ENCODE results near the gene PRKAR2A. TPM values are rescaled to one million over a fixed set of nuclear protein-coding genes. Genes with fewer than 3 reads are reported as not detected.

The PRKAR2A gene
- total RNA-seq, 2 donors from 2014 or later = 49.6 to 69.6 TPM

- peak; percentile 69 for DNase-seq (ENCODE audit: low spot score)
- intact Hi-C loops (cut with DNase I) = no loop called here
Observed at GRCh38 chr3:48708481-48708889, 139.2 kb downstream of the PRKAR2A start.

- intact Hi-C loops (cut with DNase I) = no loop called here
- peak; percentile 5 for DNase-seq (ENCODE audit: low spot score)
Observed at GRCh38 chr3:48707157-48707556, 140.5 kb downstream of the PRKAR2A start.

DNA sequence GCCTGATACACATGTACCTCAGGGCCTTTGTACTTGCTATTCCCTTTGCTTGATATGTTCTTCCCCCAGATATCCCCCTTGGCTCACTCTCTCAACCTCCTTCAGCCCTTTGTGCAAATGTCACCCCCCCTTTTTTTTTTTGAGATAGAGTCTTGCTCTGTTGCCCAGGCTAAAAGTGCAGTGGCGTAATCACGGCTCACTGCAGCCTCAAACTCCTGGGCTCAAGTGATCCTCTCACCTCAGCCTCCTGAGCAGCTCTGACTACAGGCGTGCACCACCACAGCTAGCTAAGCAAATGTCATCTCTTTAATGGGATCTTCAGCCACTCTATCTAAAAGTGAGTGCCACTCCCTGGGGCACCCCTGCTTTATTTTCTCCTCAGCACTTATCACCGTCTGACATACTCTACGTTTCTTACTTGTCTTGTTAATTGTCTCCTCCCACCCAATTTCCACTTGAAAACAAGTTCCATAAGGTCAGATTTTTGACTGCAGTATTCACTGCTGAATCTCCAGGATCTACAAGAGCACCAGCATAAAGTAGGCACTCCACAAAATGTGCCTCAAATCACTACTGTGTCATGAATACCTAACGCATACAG is 145.3 kb downstream of the PRKAR2A start:
- intact Hi-C loops (cut with DNase I) = no loop called here
- peak; percentile 5 for DNase-seq (ENCODE audit: low spot score)

DNA sequence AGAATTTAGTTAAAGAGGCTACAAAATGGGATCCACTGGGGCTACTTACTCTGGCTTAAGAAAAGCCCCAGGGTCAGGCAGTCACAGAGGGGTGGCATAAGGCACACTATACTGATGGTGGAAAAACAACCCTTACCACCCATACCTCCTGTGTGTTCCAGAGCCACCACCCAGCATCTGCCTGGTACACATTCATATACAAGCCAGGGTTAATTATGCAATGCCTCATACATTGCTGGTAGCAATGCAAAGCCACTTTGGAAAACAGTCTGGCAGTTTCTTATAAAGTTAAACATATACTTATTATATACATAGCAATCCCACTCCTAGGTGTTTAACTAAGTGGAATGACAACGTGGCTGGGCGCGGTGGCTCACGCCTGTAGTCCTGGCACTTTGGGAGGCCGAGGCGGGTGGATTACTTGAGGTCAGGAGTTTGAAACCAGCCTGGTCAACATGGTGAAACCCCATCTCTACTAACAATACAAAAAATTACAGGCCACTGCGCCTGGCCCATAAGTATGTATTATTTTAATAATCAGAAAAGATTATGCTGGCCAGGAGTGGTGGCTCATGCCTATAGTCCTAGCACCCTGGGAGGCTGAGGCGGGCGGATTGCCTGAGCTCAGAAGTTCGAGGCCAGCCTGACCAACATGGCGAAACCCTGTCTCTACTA is 146.8 kb downstream of the PRKAR2A start:
- intact Hi-C loops (cut with DNase I) = no loop called here
- peak; percentile 58 for DNase-seq (ENCODE audit: low spot score)

- intact Hi-C loops (cut with DNase I) = no loop called here
- DNase-seq (ENCODE audit: low spot score) = peak; percentile 53
Observed at GRCh38 chr3:48698891-48699290, 148.8 kb downstream of the PRKAR2A start.

GRCh38 chr3:48697952-48698351 is 149.7 kb downstream of the PRKAR2A start:
- DNase-seq (ENCODE audit: low spot score) = peak; percentile 1
- intact Hi-C loops (cut with DNase I) = no loop called here

GRCh38 chr3:48696601-48697000 is 151.1 kb downstream of the PRKAR2A start:
- intact Hi-C loops (cut with DNase I) = no loop called here
- DNase-seq (ENCODE audit: low spot score) = no peak

Other genes with a start within 250 kb of the PRKAR2A start
- gene UQCRC1, start 238.2 kb downstream of the PRKAR2A start, total RNA-seq = 100 to 1,000 TPM; 134 to 135 TPM
- gene TMEM89, start 226.1 kb downstream of the PRKAR2A start, total RNA-seq = not detected
- 10 to 100 TPM in 1 of 2 donors, 1 to 10 TPM in 1; 7.0 to 11.7 TPM for gene SLC26A6, start 212.4 kb downstream of the PRKAR2A start, total RNA-seq
- gene CELSR3, start 185.0 kb downstream of the PRKAR2A start, total RNA-seq = under 1 TPM; 0.65 to 0.67 TPM
- gene NCKIPSD, start 162.0 kb downstream of the PRKAR2A start, total RNA-seq = 10 to 100 TPM; 14.0 to 19.8 TPM
- gene IP6K2, start 130.7 kb downstream of the PRKAR2A start, total RNA-seq = 10 to 100 TPM; 24.6 to 33.1 TPM
- gene SLC25A20, start 51.0 kb upstream of the PRKAR2A start, total RNA-seq = 10 to 100 TPM; 10.8 to 19.5 TPM
- gene ARIH2, start 71.0 kb upstream of the PRKAR2A start, total RNA-seq = 10 to 100 TPM; 59.2 to 84.6 TPM
- gene P4HTM, start 142.4 kb upstream of the PRKAR2A start, total RNA-seq = 10 to 100 TPM; 16.4 to 26.1 TPM
- 10 to 100 TPM; 72.9 to 95.5 TPM for gene WDR6, start 159.5 kb upstream of the PRKAR2A start, total RNA-seq
- 10 to 100 TPM in 1 of 2 donors, 1 to 10 TPM in 1; 9.8 to 12.1 TPM for gene DALRD3, start 170.7 kb upstream of the PRKAR2A start, total RNA-seq
- 10 to 100 TPM; 57.8 to 62.0 TPM for gene NDUFAF3, start 174.2 kb upstream of the PRKAR2A start, total RNA-seq
- gene IMPDH2, start 181.5 kb upstream of the PRKAR2A start, total RNA-seq = 100 to 1,000 TPM in 1 of 2 donors, 10 to 100 TPM in 1; 96.4 to 112 TPM
- 10 to 100 TPM; 73.4 to 93.2 TPM for gene QRICH1, start 246.2 kb upstream of the PRKAR2A start, total RNA-seq